ENCODE measurements around the gene HACD3.
"Not testable (repeated sequence)": the region's sequence is repeated elsewhere in the genome, so short reads cannot be mapped to it uniquely, and the experiment has no call there.

Gene HACD3

GRCh38 chr15:65598468-65598867 lies 68.2 kb downstream of the HACD3 start:
- Histone ChIP-seq H3K4me1 (peaks cover 0 to 10% (median 4%) of the 10 kb centered on the region in 10 experiments; a peak in 9 of 20 replicates), H3K27ac (peak overlapping the region in 8 of 11 experiments; percentile 9 to 62 (median 38); a peak in 12 of 22 replicates), H3K9me3 (replicated peaks in 1 of 11) (no peaks in the 10 kb centered on the region), H3K36me3 (peaks cover 91 to 100% (median 96%) of the 10 kb centered on the region in 11 experiments), H3K4me3 (no peak overlapping the region), H3K27me3 (no peaks in the 10 kb centered on the region), H4K20me1 (no peaks in the 10 kb centered on the region; a peak in 1 of 22 replicates), H3K4me2 (no peak overlapping the region), H3K9ac (no peak overlapping the region)
- no peak for TF ChIP-seq Cebpa-rat (IDR thresholded peaks at IDR 0.05)

GRCh38 chr15:65599677-65600076 lies 69.4 kb downstream of the HACD3 start:
- H3K4me3 ChIP-seq = no peak overlapping the region
- peaks cover 0 to 10% (median 4%) of the 10 kb centered on the region in 10 experiments; a peak in 9 of 20 replicates for H3K4me1 ChIP-seq
- H3K9me3 ChIP-seq (replicated peaks in 1 of 11) = no peaks in the 10 kb centered on the region
- no peaks in the 10 kb centered on the region; a peak in 1 of 22 replicates for H4K20me1 ChIP-seq
- H3K36me3 ChIP-seq = peaks cover 94 to 100% (median 96%) of the 10 kb centered on the region in 11 experiments
- no peak for TF ChIP-seq Cebpa-rat (IDR thresholded peaks at IDR 0.05)
- no peak overlapping the region for H3K9ac ChIP-seq
- H3K27me3 ChIP-seq = no peaks in the 10 kb centered on the region
- no peak overlapping the region for H3K4me2 ChIP-seq
- H3K27ac ChIP-seq = no peak overlapping the region; a peak in 1 of 22 replicates

- Histone ChIP-seq H3K9ac (no peak overlapping the region; a peak in 1 of 22 replicates), H4K20me1 (peaks cover 0 to 6% (median 0%) of the 10 kb centered on the region in 11 experiments; a peak in 1 of 22 replicates), H3K27me3 (no peaks in the 10 kb centered on the region), H3K4me3 (no peak overlapping the region), H3K9me3 (replicated peaks in 1 of 11) (no peaks in the 10 kb centered on the region), H3K4me1 (peaks cover 0 to 11% (median 6%) of the 10 kb centered on the region in 10 experiments; a peak in 10 of 20 replicates), H3K4me2 (no peak overlapping the region), H3K27ac (no peak overlapping the region), H3K36me3 (peaks cover 67 to 100% (median 78%) of the 10 kb centered on the region in 11 experiments)
- no peak for TF ChIP-seq Cebpa-rat (IDR thresholded peaks at IDR 0.05)
These were observed 72.9 kb downstream of the HACD3 start for GRCh38 chr15:65603134-65603533.

GRCh38 chr15:65603559-65603958 lies 73.3 kb downstream of the HACD3 start:
- no peaks in the 10 kb centered on the region for H3K27me3 ChIP-seq
- peaks cover 0 to 6% (median 0%) of the 10 kb centered on the region in 11 experiments; a peak in 1 of 22 replicates for H4K20me1 ChIP-seq
- H3K9ac ChIP-seq = no peak overlapping the region; a peak in 1 of 22 replicates
- no peak overlapping the region for H3K4me2 ChIP-seq
- no peak overlapping the region for H3K27ac ChIP-seq
- H3K4me1 ChIP-seq = peaks cover 0 to 10% (median 4%) of the 10 kb centered on the region in 10 experiments; a peak in 15 of 20 replicates
- peaks cover 65 to 96% (median 74%) of the 10 kb centered on the region in 11 experiments for H3K36me3 ChIP-seq
- TF ChIP-seq Cebpa-rat (IDR thresholded peaks at IDR 0.05) = no peak
- H3K9me3 ChIP-seq (replicated peaks in 1 of 11) = no peaks in the 10 kb centered on the region
- no peak overlapping the region for H3K4me3 ChIP-seq

GRCh38 chr15:65610871-65611718 lies 80.8 kb downstream of the HACD3 start, which contains the start of gene INTS14:
TSS of gene INTS14 (minus strand) at chr15:65611131. CDS start at chr15:65607380, 3,751 bp downstream.
- Histone ChIP-seq H3K4me3 (peak within 1 kb of the TSS; percentile 75 to 95 (median 88)), H4K20me1 (peaks cover 0 to 6% (median 0%) of the 10 kb centered on the region in 11 experiments; a peak in 1 of 22 replicates), H3K4me1 (peaks cover 31 to 44% (median 40%) of the 10 kb centered on the region in 10 experiments), H3K27me3 (no peaks in the 10 kb centered on the region), H3K9me3 (replicated peaks in 1 of 11) (no peaks in the 10 kb centered on the region), H3K27ac (peak within 1 kb of the TSS; percentile 91 to 98 (median 96)), H3K4me2 (peak within 1 kb of the TSS; percentile 74 to 96 (median 89)), H3K36me3 (peaks cover 0 to 21% (median 14%) of the 10 kb centered on the region in 11 experiments; a peak in 16 of 22 replicates), H3K9ac (peak within 1 kb of the TSS; percentile 93 to 99 (median 97))
- TF ChIP-seq Cebpa-rat (IDR thresholded peaks at IDR 0.05) = no peak

- Histone ChIP-seq H3K27ac (peak overlapping the region; percentile 91 to 98 (median 96)), H3K9ac (peak overlapping the region; percentile 93 to 99 (median 97)), H3K9me3 (replicated peaks in 1 of 11) (no peaks in the 10 kb centered on the region), H3K4me2 (peak overlapping the region; percentile 74 to 96 (median 87)), H3K36me3 (peaks cover 0 to 11% (median 5%) of the 10 kb centered on the region in 11 experiments; a peak in 16 of 22 replicates), H3K4me1 (peaks cover 31 to 44% (median 40%) of the 10 kb centered on the region in 10 experiments), H4K20me1 (no peaks in the 10 kb centered on the region; a peak in 1 of 22 replicates), H3K4me3 (peak overlapping the region; percentile 75 to 95 (median 88)), H3K27me3 (no peaks in the 10 kb centered on the region)
- no peak for TF ChIP-seq Cebpa-rat (IDR thresholded peaks at IDR 0.05)
These were observed 81.8 kb downstream of the HACD3 start for GRCh38 chr15:65611888-65612615.

GRCh38 chr15:65612616-65612946 lies 82.3 kb downstream of the HACD3 start:
- no peak for TF ChIP-seq Cebpa-rat (IDR thresholded peaks at IDR 0.05)
- Histone ChIP-seq H3K4me2 (peak overlapping the region; percentile 74 to 96 (median 87); a peak in 21 of 22 replicates), H3K4me1 (peaks cover 31 to 44% (median 40%) of the 10 kb centered on the region in 10 experiments), H3K27me3 (no peaks in the 10 kb centered on the region), H3K9me3 (replicated peaks in 1 of 11) (no peaks in the 10 kb centered on the region), H3K27ac (no peak overlapping the region; a peak in 3 of 22 replicates), H3K36me3 (peaks cover 0 to 8% (median 0%) of the 10 kb centered on the region in 11 experiments; a peak in 5 of 22 replicates), H3K4me3 (no peak overlapping the region), H3K9ac (peak overlapping the region in 5 of 11 experiments; percentile 97 to 99 (median 98); a peak in 4 of 22 replicates), H4K20me1 (no peaks in the 10 kb centered on the region)

- H3K4me1 ChIP-seq = peaks cover 31 to 42% (median 40%) of the 10 kb centered on the region in 10 experiments
- peak overlapping the region in 8 of 11 experiments; percentile 3 to 89 (median 40); a peak in 12 of 22 replicates for H3K4me2 ChIP-seq
These were observed 82.9 kb downstream of the HACD3 start for GRCh38 chr15:65612949-65613744.

GRCh38 chr15:65615887-65616286 lies 85.6 kb downstream of the HACD3 start:
- H3K4me2 ChIP-seq; H3K36me3 ChIP-seq; H3K4me3 ChIP-seq; H3K27ac ChIP-seq; H4K20me1 ChIP-seq; H3K27me3 ChIP-seq; H3K9ac ChIP-seq; H3K9me3 ChIP-seq (replicated peaks in 1 of 11): not testable (repeated sequence)
- H3K4me1 ChIP-seq = peaks cover 12 to 24% (median 21%) of the 10 kb centered on the region in 10 experiments

More at GRCh38 chr15:65612949-65613744, 82.9 kb downstream of the HACD3 start:
- H3K9ac ChIP-seq = no peak overlapping the region
- no peaks in the 10 kb centered on the region for H3K27me3 ChIP-seq
- H3K36me3 ChIP-seq = peaks cover 0 to 7% (median 0%) of the 10 kb centered on the region in 11 experiments; a peak in 3 of 22 replicates
- no peak overlapping the region for H3K4me3 ChIP-seq
- no peaks in the 10 kb centered on the region for H3K9me3 ChIP-seq (replicated peaks in 1 of 11)
- TF ChIP-seq Cebpa-rat (IDR thresholded peaks at IDR 0.05) = no peak
- H4K20me1 ChIP-seq = no peaks in the 10 kb centered on the region
- no peak overlapping the region for H3K27ac ChIP-seq
